ENCODE measurements around the gene CGREF1.
A peak's percentile ranks its signal among the peaks of the same experiment; 100 is the strongest.

CGREF1 gene

GRCh38 chr2:27095427-27095744 lies 23.5 kb downstream of the CGREF1 start:
- H3K27ac ChIP-seq, result 0 out of 2 replicates have a peak overlapping the region, but pooled peaks have one; percentile 67
- TF ChIP-seq, protein P1, sequence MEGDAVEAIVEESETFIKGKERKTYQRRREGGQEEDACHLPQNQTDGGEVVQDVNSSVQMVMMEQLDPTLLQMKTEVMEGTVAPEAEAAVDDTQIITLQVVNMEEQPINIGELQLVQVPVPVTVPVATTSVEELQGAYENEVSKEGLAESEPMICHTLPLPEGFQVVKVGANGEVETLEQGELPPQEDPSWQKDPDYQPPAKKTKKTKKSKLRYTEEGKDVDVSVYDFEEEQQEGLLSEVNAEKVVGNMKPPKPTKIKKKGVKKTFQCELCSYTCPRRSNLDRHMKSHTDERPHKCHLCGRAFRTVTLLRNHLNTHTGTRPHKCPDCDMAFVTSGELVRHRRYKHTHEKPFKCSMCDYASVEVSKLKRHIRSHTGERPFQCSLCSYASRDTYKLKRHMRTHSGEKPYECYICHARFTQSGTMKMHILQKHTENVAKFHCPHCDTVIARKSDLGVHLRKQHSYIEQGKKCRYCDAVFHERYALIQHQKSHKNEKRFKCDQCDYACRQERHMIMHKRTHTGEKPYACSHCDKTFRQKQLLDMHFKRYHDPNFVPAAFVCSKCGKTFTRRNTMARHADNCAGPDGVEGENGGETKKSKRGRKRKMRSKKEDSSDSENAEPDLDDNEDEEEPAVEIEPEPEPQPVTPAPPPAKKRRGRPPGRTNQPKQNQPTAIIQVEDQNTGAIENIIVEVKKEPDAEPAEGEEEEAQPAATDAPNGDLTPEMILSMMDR (conservative IDR thresholded peaks at IDR 0.05), result no peak

DNA sequence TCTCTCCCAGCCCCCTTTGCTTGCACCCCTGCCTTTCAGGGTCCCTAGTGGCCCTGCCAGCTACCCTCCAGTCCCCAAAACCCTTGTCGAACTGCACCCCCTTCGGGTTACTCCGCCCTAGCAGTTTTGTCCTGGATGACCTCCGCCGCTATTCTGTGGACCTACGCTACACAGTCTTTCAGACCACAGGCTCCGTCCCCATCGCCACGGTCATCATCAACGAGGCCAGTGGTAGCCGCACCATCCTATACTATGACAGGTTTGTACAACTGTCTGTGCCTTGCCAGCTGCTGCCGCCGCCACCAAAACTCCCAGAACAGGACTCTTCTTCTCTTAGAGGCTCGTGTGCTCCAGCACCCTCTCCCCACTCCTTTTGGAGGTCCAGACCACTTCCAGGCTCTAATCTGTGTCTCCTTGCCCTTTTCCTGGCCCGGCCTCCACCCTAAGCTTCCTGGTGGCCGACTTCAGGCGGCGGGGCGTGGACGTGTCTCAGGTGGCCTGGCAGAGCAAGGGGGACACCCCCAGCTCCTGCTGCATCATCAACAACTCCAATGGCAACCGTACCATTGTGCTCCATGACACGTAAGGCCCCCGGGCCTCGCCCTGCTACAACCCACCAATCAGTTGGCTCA lies 24.5 kb downstream of the CGREF1 start:
- TF ChIP-seq, protein P1 (conservative IDR thresholded peaks at IDR 0.05), result no peak
- H3K27ac ChIP-seq, result no peak overlapping the region

- TF ChIP-seq, protein P1 (conservative IDR thresholded peaks at IDR 0.05), result no peak
- H3K27ac ChIP-seq, result no peak overlapping the region
Measured at GRCh38 chr2:27093430-27094352, 25.2 kb downstream of the CGREF1 start.

DNA sequence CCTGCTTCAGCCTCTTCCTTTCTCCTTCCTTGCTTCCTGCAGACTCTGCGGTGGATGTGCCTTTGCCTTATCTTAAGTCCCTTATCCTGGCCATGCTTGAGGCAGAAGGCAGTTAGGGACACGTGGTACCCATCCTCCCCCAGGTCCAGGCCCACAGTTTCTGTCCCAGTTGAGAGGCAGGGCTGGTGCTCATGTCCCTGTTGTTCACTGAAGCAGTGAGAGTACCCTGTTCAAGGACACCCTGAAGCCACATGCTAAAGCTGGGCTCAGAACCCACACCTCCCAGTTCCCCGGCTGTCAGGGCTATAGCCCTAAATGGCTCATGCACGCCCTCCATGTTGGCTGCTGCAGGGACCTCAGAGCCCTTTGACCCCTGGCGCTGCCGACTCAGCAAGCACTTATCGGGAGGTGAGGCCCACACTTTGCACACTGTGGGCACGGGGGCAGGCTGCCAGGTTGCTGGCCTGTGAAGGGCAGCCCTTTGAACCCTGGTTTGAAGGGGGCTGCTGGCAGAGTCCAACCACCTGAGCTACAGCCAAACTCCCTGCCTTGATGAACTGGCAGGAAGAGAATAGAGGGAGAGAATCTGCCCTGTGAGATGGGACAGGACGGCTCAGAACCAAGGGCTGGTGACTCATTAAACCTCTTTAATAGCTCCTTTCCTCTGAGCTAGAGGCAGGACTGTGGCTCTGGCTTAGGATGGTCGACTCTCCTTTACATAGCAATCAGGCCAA lies 26.1 kb downstream of the CGREF1 start:
- TF ChIP-seq, protein P1 (conservative IDR thresholded peaks at IDR 0.05), result no peak
- H3K27ac ChIP-seq, result no peak overlapping the region

DNA sequence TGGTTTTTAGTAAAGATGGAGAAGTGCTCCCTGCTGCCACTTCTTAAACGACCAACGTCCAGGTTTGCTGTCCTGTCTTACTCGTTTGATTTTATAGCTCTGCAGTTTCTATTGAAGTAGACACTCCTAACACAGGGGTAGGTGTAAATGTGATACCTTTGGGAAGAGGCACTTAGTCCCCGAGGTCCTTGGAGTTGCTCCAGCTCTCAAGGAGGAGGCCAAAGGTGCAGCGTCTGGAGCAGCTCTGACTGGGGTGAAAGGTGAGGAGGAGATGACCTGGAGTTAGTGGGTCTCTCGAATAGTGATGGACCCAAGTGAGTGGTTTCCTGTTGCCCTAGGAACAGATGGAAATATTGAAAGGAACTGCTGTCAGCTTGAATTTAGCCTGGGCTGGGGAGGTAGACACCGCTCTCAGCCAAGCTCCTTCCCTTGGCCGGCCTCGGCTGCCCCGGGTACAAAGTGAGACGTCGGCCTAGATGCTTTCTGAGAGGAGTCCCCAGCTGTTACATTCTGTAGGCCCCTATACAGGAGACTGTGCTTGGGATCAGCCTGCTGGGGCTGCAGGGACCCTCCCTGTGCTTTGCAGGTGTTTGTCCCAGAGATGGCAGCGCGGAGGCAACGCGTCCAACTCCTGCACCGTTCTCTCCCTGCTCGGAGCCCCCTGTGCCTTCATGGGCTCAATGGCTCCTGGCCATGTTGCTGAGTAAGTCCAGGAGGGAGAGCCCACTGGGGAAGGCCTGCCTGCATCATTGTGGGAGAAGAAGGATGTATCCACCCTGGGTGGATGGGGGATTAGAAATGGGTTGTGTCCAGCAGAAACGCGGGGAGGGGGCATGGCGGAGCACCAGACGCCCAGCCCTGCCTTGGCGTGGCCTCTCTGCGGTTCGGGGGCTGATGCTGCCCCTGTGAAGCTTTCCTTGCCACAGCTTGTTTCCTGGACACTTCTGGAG lies 26.9 kb downstream of the CGREF1 start:
- TF ChIP-seq, protein P1 (conservative IDR thresholded peaks at IDR 0.05), result no peak
- H3K27ac ChIP-seq, result no peak overlapping the region

GRCh38 chr2:27089111-27089954 lies 29.6 kb downstream of the CGREF1 start:
- H3K27ac ChIP-seq, result no peak overlapping the region
- TF ChIP-seq, protein P1 (conservative IDR thresholded peaks at IDR 0.05), result no peak
